Measurements from ENCODE around the gene SLC8A3.

SLC8A3 gene

DNA sequence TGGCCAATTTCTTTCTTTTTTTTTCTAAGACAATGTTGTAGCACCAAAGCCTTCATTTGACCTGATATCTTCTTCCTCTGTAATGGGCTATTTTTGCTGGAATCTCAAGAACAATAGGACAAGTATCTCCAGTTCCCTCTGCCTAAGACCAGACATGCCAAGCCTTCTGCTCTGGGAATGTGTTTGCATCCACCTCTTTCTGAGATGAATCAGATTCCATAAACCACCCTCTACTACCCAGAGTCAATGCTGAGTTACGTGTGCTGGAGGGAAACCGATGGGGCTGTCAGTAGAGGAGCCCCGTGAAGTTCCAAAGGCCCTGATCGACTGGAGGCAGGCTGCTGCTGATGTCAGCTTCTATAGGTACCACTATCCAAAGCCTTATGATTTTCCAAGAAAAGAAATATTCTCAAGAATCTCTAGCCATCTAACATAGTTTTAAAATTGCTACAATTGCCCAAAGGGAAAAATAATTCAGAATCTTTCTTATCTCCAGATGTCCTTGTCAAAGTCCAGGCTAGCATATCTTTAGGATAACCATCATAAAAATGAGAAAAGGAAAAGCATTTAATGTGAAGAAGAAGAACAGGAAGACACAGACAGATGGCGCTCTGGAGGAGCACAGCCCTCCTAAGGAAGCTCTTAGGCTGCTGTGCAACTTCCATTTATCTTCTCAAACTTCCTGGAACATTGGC lies 101.9 kb downstream of the SLC8A3 start:
- DNase-seq (ENCODE audit: insufficient read length, low spot score) (no peak), FAIRE-seq (no peak)
- TF ChIP-seq, protein P1, sequence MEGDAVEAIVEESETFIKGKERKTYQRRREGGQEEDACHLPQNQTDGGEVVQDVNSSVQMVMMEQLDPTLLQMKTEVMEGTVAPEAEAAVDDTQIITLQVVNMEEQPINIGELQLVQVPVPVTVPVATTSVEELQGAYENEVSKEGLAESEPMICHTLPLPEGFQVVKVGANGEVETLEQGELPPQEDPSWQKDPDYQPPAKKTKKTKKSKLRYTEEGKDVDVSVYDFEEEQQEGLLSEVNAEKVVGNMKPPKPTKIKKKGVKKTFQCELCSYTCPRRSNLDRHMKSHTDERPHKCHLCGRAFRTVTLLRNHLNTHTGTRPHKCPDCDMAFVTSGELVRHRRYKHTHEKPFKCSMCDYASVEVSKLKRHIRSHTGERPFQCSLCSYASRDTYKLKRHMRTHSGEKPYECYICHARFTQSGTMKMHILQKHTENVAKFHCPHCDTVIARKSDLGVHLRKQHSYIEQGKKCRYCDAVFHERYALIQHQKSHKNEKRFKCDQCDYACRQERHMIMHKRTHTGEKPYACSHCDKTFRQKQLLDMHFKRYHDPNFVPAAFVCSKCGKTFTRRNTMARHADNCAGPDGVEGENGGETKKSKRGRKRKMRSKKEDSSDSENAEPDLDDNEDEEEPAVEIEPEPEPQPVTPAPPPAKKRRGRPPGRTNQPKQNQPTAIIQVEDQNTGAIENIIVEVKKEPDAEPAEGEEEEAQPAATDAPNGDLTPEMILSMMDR (IDR thresholded peaks at IDR 0.05; ENCODE audit: insufficient read depth, missing control alignments): peak; percentile 53

DNA sequence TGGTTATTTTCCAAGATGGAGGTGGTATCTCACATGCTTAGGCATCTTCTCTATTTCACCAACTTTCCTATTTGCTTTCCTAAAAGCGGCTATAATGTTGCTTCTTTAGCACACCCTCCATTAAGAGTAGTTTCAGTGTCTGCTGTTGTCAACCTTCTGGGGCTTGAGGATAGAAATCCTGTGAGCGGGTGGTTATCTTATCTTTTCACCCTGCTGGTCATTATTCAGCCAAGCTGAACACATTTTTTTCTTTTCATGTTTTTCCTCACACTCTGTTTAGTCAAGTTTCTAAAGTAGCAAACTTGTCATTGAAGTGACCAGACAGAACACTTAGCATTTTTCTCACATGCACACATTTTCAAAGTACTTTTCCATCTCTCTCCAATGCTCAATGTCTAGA lies 104.5 kb downstream of the SLC8A3 start:
- TF ChIP-seq, protein P1 (IDR thresholded peaks at IDR 0.05; ENCODE audit: insufficient read depth, missing control alignments): no peak
- no peak for FAIRE-seq
- DNase-seq (ENCODE audit: insufficient read length, low spot score): no peak

DNA sequence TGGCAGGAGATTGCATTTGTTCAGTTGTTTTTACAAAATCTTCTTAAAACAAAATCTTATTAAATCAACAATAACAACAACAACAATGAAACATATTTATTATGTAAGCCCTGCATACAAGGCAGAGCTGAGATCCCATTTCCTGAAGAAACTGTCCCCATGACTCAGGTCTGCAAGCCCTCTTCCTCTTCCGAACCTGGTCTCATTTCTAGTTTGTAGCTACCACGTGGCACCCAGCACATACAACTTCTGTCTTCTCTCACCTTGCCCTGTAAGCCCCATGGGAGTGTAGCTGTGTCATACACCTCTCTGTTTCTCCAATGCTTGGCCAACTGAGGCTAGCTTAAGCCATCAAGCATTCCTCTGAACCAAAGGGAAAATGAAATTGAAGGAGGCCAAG lies 106.4 kb downstream of the SLC8A3 start:
- DNase-seq (ENCODE audit: insufficient read length, low spot score) (no peak), FAIRE-seq (no peak)
- TF ChIP-seq, protein P1 (IDR thresholded peaks at IDR 0.05; ENCODE audit: insufficient read depth, missing control alignments): no peak

DNA sequence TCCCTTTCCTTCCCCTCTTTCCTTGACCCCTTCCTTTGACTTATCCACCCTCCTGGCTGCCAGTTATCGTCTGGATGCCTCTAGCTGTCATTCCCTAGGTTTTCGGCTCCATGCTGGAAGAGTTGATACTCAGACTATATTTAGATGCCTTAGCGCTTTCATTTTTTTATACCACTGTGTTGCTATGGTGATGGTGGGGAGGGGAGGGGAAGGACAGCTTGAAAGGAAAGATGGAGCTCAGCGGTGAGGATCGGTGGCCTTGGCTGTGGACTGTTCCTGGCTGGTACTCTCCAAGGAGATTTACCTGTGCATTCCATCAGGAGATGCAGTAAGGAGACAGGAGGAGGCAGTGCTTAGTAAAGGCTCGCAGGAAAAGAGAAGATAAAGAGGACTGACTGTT lies 108.7 kb downstream of the SLC8A3 start:
- FAIRE-seq (no peak), DNase-seq (ENCODE audit: insufficient read length, low spot score) (no peak)
- TF ChIP-seq, protein P1 (IDR thresholded peaks at IDR 0.05; ENCODE audit: insufficient read depth, missing control alignments): no peak

DNA sequence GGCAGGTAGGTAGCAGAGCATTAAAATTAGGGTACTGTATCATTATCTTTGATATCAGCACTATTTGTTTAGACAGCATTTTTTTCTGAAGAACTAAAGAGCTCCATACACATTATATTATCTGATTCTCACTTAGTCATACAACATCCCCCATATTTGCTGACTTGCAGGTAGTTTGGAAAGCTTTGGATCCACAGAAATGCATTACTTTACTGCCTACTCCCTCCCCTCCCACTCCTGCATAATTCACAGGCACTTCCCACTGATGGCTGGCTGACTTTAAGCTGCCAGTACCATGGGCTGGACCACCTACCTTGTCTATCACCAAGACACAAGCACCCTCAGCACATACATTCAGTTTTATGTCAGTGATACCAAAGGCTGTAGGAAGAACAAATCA lies 110.4 kb downstream of the SLC8A3 start:
- FAIRE-seq (no peak), DNase-seq (ENCODE audit: insufficient read length, low spot score) (no peak)
- TF ChIP-seq, protein P1 (IDR thresholded peaks at IDR 0.05; ENCODE audit: insufficient read depth, missing control alignments): no peak

DNA sequence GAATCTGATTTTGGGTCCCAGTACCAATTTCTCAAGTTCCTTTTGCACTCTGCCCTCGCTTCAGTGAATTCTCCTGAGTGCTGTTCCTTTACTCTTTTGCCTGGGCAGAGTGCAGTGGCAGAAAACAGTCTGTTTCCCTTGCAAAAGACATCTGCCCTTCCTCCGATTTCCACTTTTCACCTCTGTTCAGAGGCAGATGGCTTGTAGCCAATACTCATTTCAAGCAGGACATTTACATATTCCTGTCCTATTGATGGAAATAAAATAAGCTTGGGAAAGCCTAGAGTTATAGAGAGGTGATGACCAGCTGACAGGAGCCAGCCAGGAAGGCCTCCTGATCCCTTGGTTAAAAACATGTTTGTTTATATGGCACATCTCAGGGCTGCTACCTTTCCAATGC lies 111.0 kb downstream of the SLC8A3 start:
- FAIRE-seq (no peak), DNase-seq (ENCODE audit: insufficient read length, low spot score) (no peak)
- TF ChIP-seq, protein P1 (IDR thresholded peaks at IDR 0.05; ENCODE audit: insufficient read depth, missing control alignments): no peak

DNA sequence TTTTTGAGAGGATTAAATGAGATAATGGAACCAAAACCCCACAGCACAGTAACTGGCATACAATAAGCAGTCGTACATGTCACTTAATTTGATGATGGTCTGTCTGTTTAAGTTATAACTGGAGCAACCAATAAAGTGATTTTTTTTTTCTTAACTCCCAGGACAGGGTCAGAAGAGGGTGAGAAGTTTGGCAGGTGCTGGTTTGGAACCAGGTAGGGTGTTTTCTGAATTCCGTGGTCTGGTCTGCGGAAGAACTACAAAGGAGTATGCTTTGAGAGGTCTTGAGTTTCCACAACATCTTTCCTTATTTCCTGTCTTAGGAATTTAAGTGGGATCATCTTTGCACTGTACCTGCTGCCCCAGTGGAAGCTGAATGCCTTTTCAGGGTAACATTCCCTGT lies 111.7 kb downstream of the SLC8A3 start:
- FAIRE-seq (no peak), DNase-seq (ENCODE audit: insufficient read length, low spot score) (no peak)
- TF ChIP-seq, protein P1 (IDR thresholded peaks at IDR 0.05; ENCODE audit: insufficient read depth, missing control alignments): no peak

All from D721Med (cell line).